Fibroblast of skin of right quadriceps (primary cell): ENCODE measurements around the gene MAMLD1.
"Not testable (repeated sequence)": the region's sequence is repeated elsewhere in the genome, so short reads cannot be mapped to it uniquely, and the experiment has no call there.

Experiments used
- DNase-seq: peaks from one replicate; pipeline ENCODE4 v3.0.0-alpha.2; 2013

The MAMLD1 gene, protein sequence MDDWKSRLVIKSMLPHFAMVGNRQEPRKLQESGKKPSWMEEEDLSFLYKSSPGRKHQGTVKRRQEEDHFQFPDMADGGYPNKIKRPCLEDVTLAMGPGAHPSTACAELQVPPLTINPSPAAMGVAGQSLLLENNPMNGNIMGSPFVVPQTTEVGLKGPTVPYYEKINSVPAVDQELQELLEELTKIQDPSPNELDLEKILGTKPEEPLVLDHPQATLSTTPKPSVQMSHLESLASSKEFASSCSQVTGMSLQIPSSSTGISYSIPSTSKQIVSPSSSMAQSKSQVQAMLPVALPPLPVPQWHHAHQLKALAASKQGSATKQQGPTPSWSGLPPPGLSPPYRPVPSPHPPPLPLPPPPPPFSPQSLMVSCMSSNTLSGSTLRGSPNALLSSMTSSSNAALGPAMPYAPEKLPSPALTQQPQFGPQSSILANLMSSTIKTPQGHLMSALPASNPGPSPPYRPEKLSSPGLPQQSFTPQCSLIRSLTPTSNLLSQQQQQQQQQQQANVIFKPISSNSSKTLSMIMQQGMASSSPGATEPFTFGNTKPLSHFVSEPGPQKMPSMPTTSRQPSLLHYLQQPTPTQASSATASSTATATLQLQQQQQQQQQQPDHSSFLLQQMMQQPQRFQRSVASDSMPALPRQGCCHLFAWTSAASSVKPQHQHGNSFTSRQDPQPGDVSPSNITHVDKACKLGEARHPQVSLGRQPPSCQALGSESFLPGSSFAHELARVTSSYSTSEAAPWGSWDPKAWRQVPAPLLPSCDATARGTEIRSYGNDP

DNA sequence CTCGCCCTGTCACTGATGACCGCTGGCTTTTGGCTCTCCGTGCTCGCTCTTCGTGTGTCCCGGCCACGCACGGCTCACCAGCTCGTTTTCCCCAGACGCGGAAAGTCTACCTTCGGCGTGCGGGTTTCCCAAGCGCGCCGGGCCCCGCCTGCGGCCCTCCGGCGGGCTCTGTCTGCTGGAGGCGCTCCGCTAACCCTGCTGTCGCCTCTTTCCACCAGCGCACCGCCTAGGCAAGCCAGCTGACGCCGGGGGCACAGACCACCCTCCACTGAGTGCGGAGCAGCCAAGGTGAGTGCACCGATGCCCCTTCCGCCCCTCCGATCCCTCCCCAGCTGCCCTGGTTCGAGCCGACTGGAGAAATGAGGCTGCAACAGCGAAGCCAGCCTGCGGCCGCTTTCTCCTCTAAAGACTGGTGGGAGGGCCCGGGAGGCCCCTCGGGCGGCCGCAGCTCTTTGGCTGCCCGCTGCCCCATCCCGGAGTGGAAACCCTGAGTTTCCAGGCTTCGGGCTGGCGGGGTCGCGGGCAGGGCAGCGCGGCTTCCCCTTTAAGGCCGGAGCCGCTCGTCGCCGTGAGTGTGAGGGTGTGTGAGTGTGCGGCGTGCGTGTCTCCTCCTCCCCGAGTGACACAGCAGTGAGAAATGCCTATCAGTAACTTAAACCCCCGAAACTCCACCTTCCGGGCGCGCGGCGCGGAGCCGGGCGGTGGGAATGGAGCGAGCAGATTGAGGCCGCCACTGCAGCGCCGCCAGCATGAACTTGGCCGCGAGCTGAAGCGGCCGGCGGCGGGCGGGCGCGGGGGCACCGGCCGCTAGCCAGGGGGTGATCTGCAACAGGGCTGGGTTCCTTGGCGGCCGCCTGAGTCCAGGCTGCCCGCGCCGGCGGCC, at the start of gene MAMLD1:
TSS of gene MAMLD1 (plus strand) at position 719 of the 883 bp plus-strand sequence. CDS start 82,200 bp downstream, outside the sequence.
- DNase-seq: peak; percentile 83

DNA sequence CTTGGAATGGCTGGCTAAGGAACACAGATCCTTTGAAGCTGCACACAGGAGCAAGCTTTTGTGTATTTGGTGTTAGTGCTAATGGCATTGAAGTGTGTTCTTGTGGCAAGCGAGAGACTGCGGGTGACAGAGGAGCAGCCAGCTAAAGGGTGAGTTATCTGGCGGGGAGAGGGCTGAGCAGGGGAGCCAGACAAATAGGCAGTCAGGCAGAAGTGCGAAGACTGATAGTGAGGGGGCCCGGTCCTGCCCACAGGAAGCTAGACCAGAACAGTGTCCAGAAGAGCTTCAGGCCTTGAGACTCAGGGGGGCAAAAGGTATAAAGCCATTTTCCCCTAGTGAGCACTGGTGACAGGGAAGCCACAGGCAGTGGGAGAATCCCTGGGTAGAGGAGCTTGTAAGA, 49.6 kb upstream of the MAMLD1 start:
- no peak for DNase-seq

DNA sequence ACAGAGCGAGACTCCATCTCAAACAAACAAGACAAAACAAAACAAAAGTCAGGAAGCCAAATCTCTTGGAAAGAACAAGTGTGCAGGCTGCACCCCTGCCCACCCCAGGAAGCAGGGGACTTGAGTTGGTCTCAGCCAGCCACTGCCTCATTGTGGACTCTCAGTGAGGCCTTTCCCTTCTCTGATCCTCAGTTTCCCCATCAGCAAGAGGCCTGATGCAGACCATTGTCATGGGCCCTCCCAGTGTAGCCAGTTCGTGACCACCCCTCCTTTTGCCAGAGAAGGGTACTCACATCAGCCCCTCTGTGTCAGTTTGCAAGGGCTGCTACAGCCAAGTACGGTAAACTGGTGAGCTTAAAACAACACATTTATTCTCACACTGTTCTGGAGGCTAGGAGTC, 48.9 kb upstream of the MAMLD1 start:
- no peak for DNase-seq

DNA sequence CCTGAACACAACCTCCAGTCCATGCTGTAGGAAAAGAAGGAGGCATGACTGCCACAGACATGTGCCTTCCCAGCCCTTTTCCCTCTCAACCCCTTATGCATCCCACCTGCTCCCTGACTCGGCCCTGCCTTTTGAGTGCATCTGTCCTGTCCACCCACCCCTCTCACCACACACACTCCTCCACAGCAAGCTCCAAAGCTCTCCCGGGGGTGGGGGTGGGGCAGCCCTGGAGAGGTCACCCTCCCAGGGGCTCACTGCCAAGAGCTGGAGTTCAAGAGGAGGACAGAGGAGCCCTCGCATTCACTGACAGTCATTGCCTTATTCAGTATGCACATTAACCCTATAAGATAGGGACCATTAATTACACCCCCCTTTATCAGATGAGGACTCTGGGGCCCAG, 46.6 kb upstream of the MAMLD1 start:
- DNase-seq: no peak

DNA sequence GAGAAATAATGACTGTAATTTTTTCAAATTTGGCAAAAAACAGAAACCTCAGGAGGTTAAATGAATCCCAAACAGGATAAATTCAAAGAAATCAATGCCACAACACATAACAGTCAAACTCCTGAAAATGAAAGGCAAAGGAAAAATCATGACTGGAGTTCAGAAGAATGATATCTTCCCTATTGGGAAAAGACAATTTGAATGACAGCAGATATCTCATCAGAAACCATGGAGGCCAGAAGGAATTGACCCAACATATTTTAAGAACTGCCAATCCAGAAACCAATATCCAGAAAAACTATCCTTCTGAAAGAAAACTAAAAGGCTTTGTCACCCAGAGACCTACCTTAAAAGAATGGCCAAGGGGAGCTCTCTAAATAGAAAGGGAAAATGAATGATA, 40.1 kb upstream of the MAMLD1 start:
- DNase-seq: no peak

GRCh38 chrX:150324035-150324728, 38.9 kb upstream of the MAMLD1 start:
- peak; percentile 89 for DNase-seq

GRCh38 chrX:150324919-150325318, 38.2 kb upstream of the MAMLD1 start:
- DNase-seq: peak; percentile 11

- DNase-seq: no peak
Measured at GRCh38 chrX:150326541-150327247, 36.4 kb upstream of the MAMLD1 start.

DNA sequence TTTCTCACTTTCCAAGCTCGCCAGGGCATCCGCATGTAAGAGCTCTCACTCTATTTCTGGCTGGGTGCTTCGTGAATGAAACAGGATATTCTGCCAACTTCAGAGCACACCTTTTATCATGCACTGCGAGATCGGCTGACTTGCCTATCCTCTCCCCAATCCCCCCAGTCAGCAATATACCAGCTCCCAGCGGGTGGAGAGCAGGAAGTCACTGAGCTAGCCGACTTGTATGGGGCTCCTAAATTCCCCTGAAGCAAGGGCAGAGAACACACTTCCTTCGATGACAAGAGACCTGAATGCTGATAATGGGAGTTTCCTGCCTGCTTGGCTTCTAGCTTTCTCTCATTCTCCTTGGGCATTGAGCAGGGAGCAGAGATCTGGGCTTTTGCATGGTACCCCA, 33.8 kb upstream of the MAMLD1 start:
- no peak for DNase-seq

DNA sequence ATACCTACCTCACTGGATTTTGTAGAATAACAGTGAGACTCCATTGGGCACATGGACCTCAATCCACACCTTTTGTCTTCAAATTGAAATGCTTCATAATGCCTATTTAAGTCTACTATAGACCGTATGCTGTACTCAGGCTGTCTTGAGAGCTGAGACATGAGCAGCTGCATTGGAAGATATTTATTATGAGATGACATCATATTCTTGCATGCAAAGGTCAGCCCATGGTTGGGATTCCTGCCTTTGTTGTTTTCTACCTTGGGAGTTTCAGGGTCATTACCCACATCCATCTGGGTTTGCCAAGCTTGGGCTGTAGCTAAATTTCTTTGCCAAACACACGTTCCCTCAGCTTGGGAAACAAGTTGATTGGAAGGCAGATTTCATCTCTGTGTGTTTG, 33.2 kb upstream of the MAMLD1 start:
- no peak for DNase-seq

DNA sequence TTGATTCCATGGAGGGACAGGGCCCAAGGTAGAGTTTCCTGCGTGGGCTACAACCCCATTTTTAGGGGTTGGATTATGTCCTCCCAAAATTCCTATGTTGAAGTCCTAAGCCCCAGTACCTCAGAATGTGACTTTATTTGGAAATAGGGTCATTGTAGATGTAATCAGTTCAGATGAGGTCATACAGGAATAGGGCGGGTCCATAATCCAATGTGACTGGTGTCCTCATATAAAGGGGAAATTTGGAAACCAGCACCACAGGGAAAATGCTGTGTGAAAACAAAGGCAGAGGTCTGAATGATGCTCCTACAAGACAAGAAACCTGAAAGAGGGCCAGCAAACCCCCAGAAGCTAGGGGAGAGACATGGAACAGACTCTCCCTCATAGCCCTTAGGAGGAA, 31.1 kb upstream of the MAMLD1 start:
- DNase-seq: no peak

DNA sequence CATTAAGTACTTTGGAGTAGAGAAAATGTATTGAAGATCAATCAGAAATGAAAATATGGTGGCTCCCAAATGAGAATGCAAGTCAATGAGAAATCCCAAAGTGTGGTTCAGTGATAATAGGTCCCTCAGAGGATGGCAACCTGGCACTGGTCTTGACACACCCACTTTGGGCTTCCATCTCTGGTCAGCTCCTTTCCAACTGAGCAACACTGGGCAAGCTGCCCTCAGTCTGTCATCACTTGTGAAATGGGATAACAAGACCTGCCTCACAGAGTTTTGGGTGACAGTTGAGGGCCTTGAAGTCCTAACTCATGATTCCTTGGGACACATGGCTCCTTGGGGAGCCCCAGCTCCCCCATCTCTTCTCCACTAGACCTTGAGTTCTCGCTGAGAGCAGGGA, 29.0 kb upstream of the MAMLD1 start:
- no peak for DNase-seq

GRCh38 chrX:150334981-150335380, 28.1 kb upstream of the MAMLD1 start:
- DNase-seq: no peak

DNA sequence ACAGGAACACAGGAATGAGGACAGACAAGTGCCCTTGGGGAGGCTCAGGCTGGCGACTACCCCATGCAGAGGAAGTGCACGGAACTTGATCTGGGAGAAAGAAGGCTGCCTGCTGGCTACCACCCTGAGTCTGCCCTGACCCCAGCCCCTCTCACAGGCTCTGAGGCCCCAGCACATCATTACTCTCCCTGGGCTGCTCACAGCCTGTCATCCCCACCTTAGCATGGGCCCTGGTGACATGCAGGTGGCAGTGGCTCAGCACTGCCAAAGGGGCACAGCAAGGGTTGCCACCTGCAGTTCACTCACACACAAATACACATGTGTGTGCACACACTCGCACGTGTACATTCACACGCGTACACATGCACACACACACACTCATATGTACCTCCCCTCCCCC, 26.1 kb upstream of the MAMLD1 start:
- no peak for DNase-seq

GRCh38 chrX:150337536-150337935, 25.6 kb upstream of the MAMLD1 start:
- DNase-seq: no peak

GRCh38 chrX:150338615-150339014, 24.5 kb upstream of the MAMLD1 start:
- DNase-seq: no peak

DNA sequence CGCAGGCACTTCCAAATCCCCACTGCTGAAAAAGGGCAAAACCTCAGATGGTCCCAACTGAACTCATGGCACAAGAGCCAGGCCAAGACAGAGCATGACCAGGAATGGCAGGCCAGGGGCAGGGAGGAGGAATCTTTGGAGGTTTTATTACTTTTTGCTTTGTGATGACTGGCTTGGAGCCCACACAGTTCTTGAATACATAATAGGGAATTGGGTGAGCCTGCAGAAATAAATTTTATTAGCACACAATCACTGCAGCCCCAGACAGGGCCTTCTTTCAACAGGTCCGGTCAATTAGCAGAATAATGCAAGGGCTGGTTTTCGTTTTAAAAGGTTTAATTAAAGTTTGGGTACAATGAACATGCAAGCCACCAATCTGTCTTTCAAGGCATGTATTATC, 23.4 kb upstream of the MAMLD1 start:
- no peak for DNase-seq

- DNase-seq: not testable (repeated sequence)
Measured at GRCh38 chrX:150340326-150340725, 22.8 kb upstream of the MAMLD1 start.

DNA sequence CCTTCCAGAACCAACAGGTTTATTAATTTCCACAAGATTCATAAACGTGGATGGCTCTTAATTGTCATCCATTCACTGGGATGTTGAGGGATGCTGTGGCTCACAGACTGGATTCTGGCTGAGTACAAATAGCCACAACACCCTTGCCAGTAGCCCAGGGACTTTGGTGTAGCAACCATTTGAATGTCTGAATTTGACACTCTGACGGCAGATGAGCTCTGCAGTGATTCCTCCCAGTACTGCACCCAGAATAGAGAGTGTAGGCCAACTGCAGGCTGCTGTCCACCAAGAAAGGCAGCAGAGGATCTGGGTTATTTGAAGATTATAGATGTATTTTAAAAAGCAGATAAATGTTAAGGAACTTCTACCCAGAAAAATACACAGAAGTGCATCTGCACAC, 15.6 kb upstream of the MAMLD1 start:
- no peak for DNase-seq

- no peak for DNase-seq
Measured at GRCh38 chrX:150348365-150348764, 14.8 kb upstream of the MAMLD1 start.

- DNase-seq: peak; percentile 37
Measured at GRCh38 chrX:150352114-150352513, 11.0 kb upstream of the MAMLD1 start.

DNA sequence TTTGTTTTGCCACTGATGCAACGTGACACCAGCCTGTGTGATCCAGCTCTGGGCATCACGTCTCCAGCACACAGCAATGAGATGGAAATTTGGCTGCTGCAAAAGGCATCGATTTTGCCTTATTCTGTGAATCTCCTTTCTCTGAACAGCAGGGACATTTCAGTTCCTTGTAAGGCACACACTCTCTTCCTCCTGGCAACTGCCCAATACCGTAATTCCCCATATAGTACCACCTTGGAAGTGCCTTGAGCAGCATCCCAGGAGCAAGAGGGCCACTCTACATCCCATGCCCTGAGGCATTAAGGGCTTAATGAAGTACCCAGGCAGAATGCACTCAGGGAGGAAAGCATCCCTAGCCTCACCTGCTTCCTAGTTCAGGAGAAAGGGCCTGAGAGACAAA, 10.5 kb upstream of the MAMLD1 start:
- DNase-seq: peak; percentile 37
